Kidney epithelial cell (primary cell): ENCODE data around the gene TEX51. TPM values are rescaled to one million over a fixed set of nuclear protein-coding genes. Genes with fewer than 3 reads are reported as not detected.

ENCODE experiments used
- DNase-seq: peaks from one replicate; pipeline ENCODE4 v3.0.0-alpha.2; 2010; ENCODE audit warnings: low read depth
- H3K27me3 ChIP-seq: 2 replicates; pipeline ENCODE4 v1.6.0; 2011; ENCODE audit warnings: low read length; ENCODE audit not compliant: control insufficient read depth, insufficient read depth
- H3K36me3 ChIP-seq: 2 replicates; pipeline ENCODE4 v1.5.1; 2011; ENCODE audit warnings: low read length; ENCODE audit not compliant: control insufficient read depth, insufficient read depth
- H3K4me3 ChIP-seq: 2 replicates; pipeline ENCODE4 v1.5.1; 2011; ENCODE audit warnings: low read depth, mild to moderate bottlenecking, control low read depth, low read length
- total RNA-seq: library from RNA; depleted of rRNA; stranded (reverse); fragments of >200 nt; gene quantifications from 2 replicates; pipeline ENCODE4 v1.2.3, GENCODE V29; 2015
- TF ChIP-seq, protein P1 (sequence below): IDR thresholded peaks from 2 replicates; pipeline ENCODE4 v1.5.1; 2011; ENCODE audit warnings: mild to moderate bottlenecking, moderate library complexity, low read length, control low read depth, inconsistent platforms; ENCODE audit not compliant: insufficient read depth, poor library complexity, severe bottlenecking

The TEX51 gene
- total RNA-seq, 1 donor from 2014 or later: not detected

DNA sequence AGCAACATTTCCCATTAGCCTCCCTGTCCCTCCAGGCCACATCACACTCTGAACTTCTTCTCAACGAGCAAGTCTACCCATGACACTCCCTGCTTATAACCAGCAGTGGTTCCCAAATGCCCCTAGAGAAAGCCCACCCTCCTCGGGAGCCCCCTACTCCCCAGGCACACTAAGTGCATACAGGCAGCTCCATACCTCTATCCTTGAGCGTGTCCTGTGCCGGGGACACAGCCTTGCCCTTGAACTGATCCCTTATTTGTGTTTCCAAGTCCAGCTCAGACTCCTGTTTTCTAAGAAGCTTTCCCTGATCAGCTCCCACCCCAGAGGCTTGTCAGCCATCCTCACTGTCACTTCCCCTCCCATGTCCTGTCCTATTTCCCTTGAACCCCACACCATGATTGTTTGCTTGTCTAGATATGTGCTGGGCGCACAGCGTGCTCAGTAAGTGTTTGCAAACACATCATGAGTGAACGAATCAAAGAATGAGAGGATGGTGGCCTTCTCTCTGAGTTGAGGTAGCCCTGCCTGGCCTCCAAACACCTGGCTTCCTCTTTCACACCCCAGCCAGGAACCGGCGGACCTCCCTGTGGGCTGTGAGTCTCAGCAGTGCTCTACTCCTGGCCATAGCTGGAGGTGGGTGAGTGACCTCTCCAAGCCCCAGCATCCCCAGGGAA, 2.1 kb downstream of the TEX51 start:
- Histone ChIP-seq H3K4me3 (no peak overlapping the region), H3K27me3 (no peaks in the 10 kb centered on the region), H3K36me3 (no peaks in the 10 kb centered on the region)
- DNase-seq: no peak
- TF ChIP-seq, protein P1, sequence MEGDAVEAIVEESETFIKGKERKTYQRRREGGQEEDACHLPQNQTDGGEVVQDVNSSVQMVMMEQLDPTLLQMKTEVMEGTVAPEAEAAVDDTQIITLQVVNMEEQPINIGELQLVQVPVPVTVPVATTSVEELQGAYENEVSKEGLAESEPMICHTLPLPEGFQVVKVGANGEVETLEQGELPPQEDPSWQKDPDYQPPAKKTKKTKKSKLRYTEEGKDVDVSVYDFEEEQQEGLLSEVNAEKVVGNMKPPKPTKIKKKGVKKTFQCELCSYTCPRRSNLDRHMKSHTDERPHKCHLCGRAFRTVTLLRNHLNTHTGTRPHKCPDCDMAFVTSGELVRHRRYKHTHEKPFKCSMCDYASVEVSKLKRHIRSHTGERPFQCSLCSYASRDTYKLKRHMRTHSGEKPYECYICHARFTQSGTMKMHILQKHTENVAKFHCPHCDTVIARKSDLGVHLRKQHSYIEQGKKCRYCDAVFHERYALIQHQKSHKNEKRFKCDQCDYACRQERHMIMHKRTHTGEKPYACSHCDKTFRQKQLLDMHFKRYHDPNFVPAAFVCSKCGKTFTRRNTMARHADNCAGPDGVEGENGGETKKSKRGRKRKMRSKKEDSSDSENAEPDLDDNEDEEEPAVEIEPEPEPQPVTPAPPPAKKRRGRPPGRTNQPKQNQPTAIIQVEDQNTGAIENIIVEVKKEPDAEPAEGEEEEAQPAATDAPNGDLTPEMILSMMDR: no peak

DNA sequence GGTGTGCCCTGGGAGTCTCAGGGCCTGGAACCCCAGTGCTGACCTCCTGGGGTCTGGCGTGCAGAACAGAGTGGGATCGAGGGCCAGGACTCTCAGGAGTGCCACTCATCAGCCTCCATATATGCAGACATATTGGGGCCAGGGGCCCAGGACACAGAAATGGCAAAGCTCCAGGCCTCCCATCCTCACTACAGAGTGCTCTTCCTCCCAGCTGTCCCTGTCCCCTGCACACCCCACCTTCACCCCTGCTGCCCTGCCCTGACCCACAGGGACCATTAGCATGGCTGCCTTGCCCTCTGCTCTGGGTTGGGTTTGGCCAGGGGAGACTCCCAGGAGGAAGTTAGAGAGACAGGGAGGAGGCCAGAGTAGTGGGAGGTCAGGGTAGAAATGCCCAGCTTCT, 2.8 kb downstream of the TEX51 start:
- TF ChIP-seq, protein P1: no peak
- no peak for DNase-seq

DNA sequence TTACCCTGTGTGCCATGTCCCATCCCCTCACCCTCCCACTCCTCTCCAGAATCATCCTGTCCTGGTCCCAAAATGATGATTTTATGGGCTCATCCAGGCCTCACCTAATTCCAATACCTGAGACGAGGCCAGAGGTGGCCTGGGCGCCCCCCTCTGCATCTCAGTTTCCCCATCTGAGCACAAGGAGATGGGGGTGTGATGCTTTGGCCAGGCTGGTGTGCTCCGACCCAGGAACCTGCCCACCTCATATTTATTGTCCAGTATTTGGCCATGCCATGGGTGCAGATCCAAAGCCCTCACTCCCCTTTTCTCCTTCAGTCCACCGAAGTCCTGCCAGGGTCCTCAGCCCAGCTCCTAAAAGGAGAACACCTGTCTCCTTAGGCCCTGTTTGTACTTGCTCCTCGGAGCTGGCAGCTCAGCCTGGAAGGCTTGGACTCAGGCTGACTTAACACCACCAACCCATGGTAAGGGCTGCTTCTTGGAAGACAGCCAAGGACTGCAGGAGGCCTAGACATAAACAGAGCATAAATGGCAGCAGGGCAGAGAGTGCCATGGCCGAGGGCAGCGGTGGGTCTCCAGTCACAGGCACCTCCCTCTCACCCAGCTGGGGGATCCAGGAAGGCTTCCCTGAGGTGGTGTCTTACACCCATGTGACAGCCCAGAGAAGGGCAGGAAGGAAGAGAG, 3.6 kb downstream of the TEX51 start:
- TF ChIP-seq, protein P1: no peak
- DNase-seq: no peak
- H3K4me3 ChIP-seq: no peak overlapping the region
- no peaks in the 10 kb centered on the region for H3K27me3 ChIP-seq
- H3K36me3 ChIP-seq: no peaks in the 10 kb centered on the region

More for the DNA sequence above, 2.8 kb downstream of the TEX51 start:
- no peaks in the 10 kb centered on the region for H3K27me3 ChIP-seq
- no peaks in the 10 kb centered on the region for H3K36me3 ChIP-seq
- no peak overlapping the region for H3K4me3 ChIP-seq

DNA sequence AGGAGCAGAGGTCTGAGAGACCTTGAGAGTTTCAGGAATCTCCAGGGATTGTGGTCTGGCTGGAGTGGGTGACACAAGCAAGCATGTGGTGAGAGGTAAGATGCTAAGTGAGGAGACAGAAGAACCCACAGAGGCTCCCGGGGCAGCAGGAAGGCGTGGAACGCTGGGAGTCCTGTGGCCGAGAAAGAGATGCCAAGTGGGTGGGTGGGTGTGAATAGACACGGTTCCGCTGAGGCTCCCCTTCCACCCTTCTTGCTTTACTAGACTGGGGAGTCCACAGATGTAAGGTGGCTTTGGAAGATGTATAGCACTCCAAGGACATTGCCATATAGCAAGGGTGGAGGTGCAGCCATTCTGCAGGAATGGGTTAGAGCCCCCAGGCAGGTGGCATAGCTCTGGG, 4.2 kb downstream of the TEX51 start:
- no peak for DNase-seq

DNA sequence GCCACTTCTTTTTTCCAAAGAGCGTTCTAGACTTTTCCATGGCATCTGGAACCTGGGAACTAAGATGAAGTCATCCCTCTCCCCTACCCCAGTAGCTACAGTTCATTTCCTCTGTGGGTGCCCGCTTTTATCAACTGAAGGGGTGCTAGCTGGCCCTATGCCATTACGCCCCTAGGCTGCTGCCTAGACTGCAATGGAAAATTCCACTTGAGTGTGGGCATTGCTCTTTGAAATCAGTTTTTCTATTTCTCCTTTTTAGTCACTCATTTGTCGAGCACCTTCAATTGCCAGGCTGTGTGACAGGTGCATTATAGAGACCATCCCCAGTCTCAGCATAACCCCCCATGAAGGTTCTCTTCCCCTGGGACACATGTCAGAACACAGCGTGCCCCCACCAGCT, 7.3 kb downstream of the TEX51 start:
- TF ChIP-seq, protein P1: no peak
- no peak for DNase-seq
- H3K4me3 ChIP-seq: no peak overlapping the region
- no peaks in the 10 kb centered on the region for H3K36me3 ChIP-seq
- no peaks in the 10 kb centered on the region for H3K27me3 ChIP-seq

More for the DNA sequence above, 4.2 kb downstream of the TEX51 start:
- H3K4me3 ChIP-seq: no peak overlapping the region
- TF ChIP-seq, protein P1: no peak
- no peaks in the 10 kb centered on the region for H3K27me3 ChIP-seq
- H3K36me3 ChIP-seq: no peaks in the 10 kb centered on the region

DNA sequence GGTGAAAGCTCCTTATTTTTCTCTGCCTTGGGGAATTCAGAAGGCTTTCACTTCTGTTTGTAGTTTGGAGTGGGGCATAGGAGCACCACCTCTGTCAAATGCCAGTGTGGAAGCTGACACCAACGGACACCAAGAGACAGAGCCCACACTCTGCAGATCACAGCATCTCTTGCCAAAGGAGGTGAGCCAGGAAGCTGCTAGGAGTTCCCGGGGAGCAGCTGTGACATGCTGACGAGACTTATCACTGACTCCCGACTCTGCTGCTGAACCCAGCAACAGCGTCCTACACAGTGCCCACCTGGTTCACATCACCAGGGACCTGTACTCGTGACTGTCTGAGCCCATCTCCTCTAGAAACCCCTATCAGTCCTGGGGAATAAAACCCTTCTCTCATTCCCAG, 8.1 kb downstream of the TEX51 start:
- Histone ChIP-seq H3K36me3 (no peaks in the 10 kb centered on the region), H3K27me3 (no peaks in the 10 kb centered on the region), H3K4me3 (no peak overlapping the region)
- DNase-seq: no peak
- TF ChIP-seq, protein P1: no peak
